GM21717 (cell line): Measurements from ENCODE around the gene TARS2.
A peak's percentile ranks its signal among the peaks of the same experiment; 100 is the strongest.

ENCODE experiments used
- ATAC-seq: cut with Tn5 transposase; IDR thresholded peaks from one replicate; pipeline ENCODE4 v1.9.1; 2021; ENCODE audit warnings: mild to moderate bottlenecking, moderate library complexity; ENCODE audit not compliant: unreplicated experiment

The TARS2 gene

GRCh38 chr1:150486966-150487762 lies at the start of gene TARS2:
TSS of gene TARS2 (plus strand) at chr1:150487419. CDS start at chr1:150487451, 32 bp downstream.
- peak; percentile 98 for ATAC-seq

- ATAC-seq: no peak
These were observed 46.1 kb upstream of the TARS2 start for GRCh38 chr1:150441121-150441520.

GRCh38 chr1:150444232-150444631 lies 43.0 kb upstream of the TARS2 start:
- ATAC-seq: no peak

GRCh38 chr1:150456146-150456647 lies 31.0 kb upstream of the TARS2 start:
- no peak for ATAC-seq

GRCh38 chr1:150464422-150464826 lies 22.8 kb upstream of the TARS2 start:
- no peak for ATAC-seq

- ATAC-seq: no peak
These were observed 20.3 kb upstream of the TARS2 start for GRCh38 chr1:150466964-150467363.

- no peak for ATAC-seq
These were observed 17.9 kb upstream of the TARS2 start for GRCh38 chr1:150469291-150469690.

GRCh38 chr1:150472601-150473200 lies 14.5 kb upstream of the TARS2 start:
- no peak for ATAC-seq

- no peak for ATAC-seq
These were observed 13.6 kb upstream of the TARS2 start for GRCh38 chr1:150473659-150474058.

- ATAC-seq: no peak
These were observed 12.3 kb upstream of the TARS2 start for GRCh38 chr1:150474869-150475268.

- no peak for ATAC-seq
These were observed 10.5 kb upstream of the TARS2 start for GRCh38 chr1:150476754-150477153.

GRCh38 chr1:150477320-150477719 lies 9.9 kb upstream of the TARS2 start:
- ATAC-seq: no peak

- no peak for ATAC-seq
These were observed 9.5 kb upstream of the TARS2 start for GRCh38 chr1:150477733-150478132.

GRCh38 chr1:150479370-150479769 lies 7.8 kb upstream of the TARS2 start:
- ATAC-seq: no peak

GRCh38 chr1:150479927-150480352 lies 7.3 kb upstream of the TARS2 start:
- no peak for ATAC-seq

- no peak for ATAC-seq
These were observed 2.8 kb upstream of the TARS2 start for GRCh38 chr1:150484431-150484830.

- no peak for ATAC-seq
These were observed 2.4 kb upstream of the TARS2 start for GRCh38 chr1:150484861-150485260.

- no peak for ATAC-seq
These were observed 520 bp downstream of the TARS2 start for GRCh38 chr1:150487763-150488115.

GRCh38 chr1:150493175-150493574 lies 6.0 kb downstream of the TARS2 start:
- no peak for ATAC-seq

GRCh38 chr1:150498342-150498741 lies 11.1 kb downstream of the TARS2 start:
- ATAC-seq: no peak

GRCh38 chr1:150505431-150505830 lies 18.2 kb downstream of the TARS2 start:
- ATAC-seq: no peak
